SU-DHL-6 (cell line): ENCODE data around the gene CCNY.
"Not testable (repeated sequence)": the region's sequence is repeated elsewhere in the genome, so short reads cannot be mapped to it uniquely, and the experiment has no call there.

Source experiments
- H2AFZ ChIP-seq: fragments of 200-600 bp; sonication (generic); 2 replicates; pipeline ENCODE4 v1.6.1; 2014; ENCODE audit warnings: low read depth, mild to moderate bottlenecking, moderate library complexity, mixed read lengths, antibody characterized with exemption, low read length; ENCODE audit not compliant: severe bottlenecking
- H3F3A ChIP-seq: fragments of 200-600 bp; shearing (Covaris generic); 2 replicates; pipeline ENCODE4 v1.6.0; 2016; ENCODE audit warnings: antibody characterized with exemption, mild to moderate bottlenecking; ENCODE audit not compliant: insufficient read depth
- H3K27ac ChIP-seq: fragments of 200-600 bp; sonication (generic); 2 replicates; pipeline ENCODE4 v1.5.1; 2016; ENCODE audit warnings: low read depth, mild to moderate bottlenecking, low read length, moderate library complexity, mixed read lengths
- H3K27me3 ChIP-seq: fragments of 200-600 bp; sonication (generic), shearing (Covaris generic); 2 replicates; pipeline ENCODE4 v1.6.0; 2014; ENCODE audit warnings: mild to moderate bottlenecking, low read length
- H3K36me3 ChIP-seq: fragments of 200-600 bp; sonication (generic); 2 replicates; pipeline ENCODE4 v1.6.1; 2014; ENCODE audit warnings: mild to moderate bottlenecking, low read length, mixed read lengths
- H3K4me2 ChIP-seq: fragments of 300-600, 200-600 bp; shearing (Covaris generic), sonication (generic); 2 replicates; pipeline ENCODE4 v1.6.0; 2014; ENCODE audit warnings: low read length, low read depth, mild to moderate bottlenecking; ENCODE audit not compliant: poor library complexity, severe bottlenecking
- H3K4me3 ChIP-seq: fragments of 200-600 bp; sonication (generic); 2 replicates; pipeline ENCODE4 v1.5.1; 2014; ENCODE audit warnings: antibody characterized with exemption, low read length, mild to moderate bottlenecking, mixed read lengths; ENCODE audit not compliant: insufficient read depth, poor library complexity, severe bottlenecking
- H3K79me2 ChIP-seq: fragments of 200-600 bp; sonication (generic); 2 replicates; pipeline ENCODE4 v1.6.1; 2014; ENCODE audit warnings: mild to moderate bottlenecking, low read length, moderate library complexity; ENCODE audit not compliant: insufficient read depth
- H3K9ac ChIP-seq: fragments of 200-600 bp; sonication (generic); 2 replicates; pipeline ENCODE4 v1.7.0; 2014; ENCODE audit warnings: mild to moderate bottlenecking, low read length
- H3K9me2 ChIP-seq: fragments of 200-600 bp; sonication (generic); replicated peaks from 2 replicates; pipeline ENCODE4 v1.6.1; 2014; ENCODE audit warnings: low read length; ENCODE audit not compliant: insufficient read depth
- H3K9me3 ChIP-seq: fragments of 200-600 bp; sonication (generic); 2 replicates; pipeline ENCODE4 v1.6.1; 2014; ENCODE audit warnings: low read length, mixed read lengths; ENCODE audit not compliant: insufficient read depth
- H4K20me1 ChIP-seq: fragments of 200-600 bp; sonication (generic); 2 replicates; pipeline ENCODE4 v1.6.1; 2014; ENCODE audit warnings: low read depth, mild to moderate bottlenecking, antibody characterized with exemption, low read length, moderate library complexity, mixed read lengths
- EZH2phosphoT487 ChIP-seq: fragments of 200-600 bp; sonication (generic), shearing (Covaris generic); conservative IDR thresholded peaks from 2 replicates; pipeline ENCODE4 v1.6.1; 2018; ENCODE audit warnings: mild to moderate bottlenecking, antibody characterized with exemption, low read length, moderate library complexity, mixed read lengths
- TF ChIP-seq, protein P1 (sequence below): fragments of 200-600 bp; sonication (generic); IDR thresholded peaks from one replicate; pipeline ENCODE4 v1.5.1; 2017; ENCODE audit warnings: antibody characterized with exemption, mild to moderate bottlenecking, low read length, moderate library complexity; ENCODE audit not compliant: insufficient read depth, poor library complexity, severe bottlenecking

The CCNY gene

DNA sequence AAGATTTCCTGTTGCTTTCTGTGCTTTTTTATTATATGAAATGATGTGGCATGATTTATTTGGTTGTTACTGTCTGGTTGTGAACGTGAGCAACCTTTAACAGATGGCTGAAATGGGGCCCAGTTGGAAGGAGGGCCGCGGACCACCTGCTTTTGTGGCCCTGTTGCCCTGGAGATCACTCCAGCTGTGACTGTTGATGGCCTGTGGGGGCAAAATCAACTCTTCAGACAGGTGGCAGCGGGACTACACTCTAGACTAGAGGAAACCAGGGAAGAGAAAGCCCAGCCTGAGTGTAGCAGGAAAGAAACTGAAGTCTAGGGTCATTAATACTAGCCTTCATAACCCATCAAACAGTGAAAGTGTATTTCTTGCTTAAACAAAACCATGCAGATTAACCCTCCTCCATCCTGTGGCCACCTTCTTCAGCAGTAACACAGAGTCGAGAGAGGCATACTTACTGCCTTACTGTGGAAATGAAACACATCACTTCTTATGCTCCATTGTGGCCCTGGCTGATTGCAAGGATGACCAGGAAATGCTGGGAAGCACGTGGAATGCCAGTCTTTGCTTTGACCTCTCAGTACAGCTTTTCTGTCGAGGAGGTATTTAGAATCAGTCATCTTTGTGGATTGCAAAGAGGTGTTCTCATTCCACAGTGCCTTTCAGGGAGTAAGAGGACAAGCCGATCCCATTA lies 80.5 kb downstream of the CCNY start:
- Histone ChIP-seq H3K9me3 (no peaks in the 10 kb centered on the region), H3K36me3 (no peaks in the 10 kb centered on the region), H3K4me3 (no peak overlapping the region), H3K79me2 (no peaks in the 10 kb centered on the region), H3K27ac (no peak overlapping the region), H3K9me2 (no peaks in the 10 kb centered on the region), H2AFZ (no peak overlapping the region), H3K27me3 (no peaks in the 10 kb centered on the region), H3K9ac (no peak overlapping the region), H3F3A (no peaks in the 10 kb centered on the region), H4K20me1 (peaks cover 3% of the 10 kb centered on the region; the same call in 1 of the 2 replicates), H3K4me2 (no peak overlapping the region)
- TF ChIP-seq EZH2phosphoT487, result no peak
- TF ChIP-seq, protein P1, sequence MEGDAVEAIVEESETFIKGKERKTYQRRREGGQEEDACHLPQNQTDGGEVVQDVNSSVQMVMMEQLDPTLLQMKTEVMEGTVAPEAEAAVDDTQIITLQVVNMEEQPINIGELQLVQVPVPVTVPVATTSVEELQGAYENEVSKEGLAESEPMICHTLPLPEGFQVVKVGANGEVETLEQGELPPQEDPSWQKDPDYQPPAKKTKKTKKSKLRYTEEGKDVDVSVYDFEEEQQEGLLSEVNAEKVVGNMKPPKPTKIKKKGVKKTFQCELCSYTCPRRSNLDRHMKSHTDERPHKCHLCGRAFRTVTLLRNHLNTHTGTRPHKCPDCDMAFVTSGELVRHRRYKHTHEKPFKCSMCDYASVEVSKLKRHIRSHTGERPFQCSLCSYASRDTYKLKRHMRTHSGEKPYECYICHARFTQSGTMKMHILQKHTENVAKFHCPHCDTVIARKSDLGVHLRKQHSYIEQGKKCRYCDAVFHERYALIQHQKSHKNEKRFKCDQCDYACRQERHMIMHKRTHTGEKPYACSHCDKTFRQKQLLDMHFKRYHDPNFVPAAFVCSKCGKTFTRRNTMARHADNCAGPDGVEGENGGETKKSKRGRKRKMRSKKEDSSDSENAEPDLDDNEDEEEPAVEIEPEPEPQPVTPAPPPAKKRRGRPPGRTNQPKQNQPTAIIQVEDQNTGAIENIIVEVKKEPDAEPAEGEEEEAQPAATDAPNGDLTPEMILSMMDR, result no peak

- no peaks in the 10 kb centered on the region for H3K36me3 ChIP-seq
- no peaks in the 10 kb centered on the region for H3K9me2 ChIP-seq
- H3K27ac ChIP-seq, result no peak overlapping the region
- no peak overlapping the region for H3K9ac ChIP-seq
- no peaks in the 10 kb centered on the region for H3F3A ChIP-seq
- H4K20me1 ChIP-seq, result peaks cover 3% of the 10 kb centered on the region; the same call in 1 of the 2 replicates
- H3K27me3 ChIP-seq, result no peaks in the 10 kb centered on the region
- H3K4me2 ChIP-seq, result no peak overlapping the region
- no peaks in the 10 kb centered on the region for H3K79me2 ChIP-seq
- TF ChIP-seq EZH2phosphoT487, result no peak
- TF ChIP-seq, protein P1, result no peak
- no peaks in the 10 kb centered on the region for H3K9me3 ChIP-seq
- H2AFZ ChIP-seq, result no peak overlapping the region
- H3K4me3 ChIP-seq, result no peak overlapping the region
Observed at GRCh38 chr10:35417313-35417625, 81.0 kb downstream of the CCNY start.

GRCh38 chr10:35417795-35418194 lies 81.5 kb downstream of the CCNY start:
- no peaks in the 10 kb centered on the region for H3F3A ChIP-seq
- no peak overlapping the region for H2AFZ ChIP-seq
- no peak overlapping the region for H3K4me3 ChIP-seq
- TF ChIP-seq, protein P1, result no peak
- TF ChIP-seq EZH2phosphoT487, result no peak
- H3K9me3 ChIP-seq, result no peaks in the 10 kb centered on the region
- H4K20me1 ChIP-seq, result peaks cover 3% of the 10 kb centered on the region; the same call in 1 of the 2 replicates
- no peaks in the 10 kb centered on the region for H3K9me2 ChIP-seq
- H3K79me2 ChIP-seq, result no peaks in the 10 kb centered on the region
- no peak overlapping the region for H3K27ac ChIP-seq
- no peak overlapping the region for H3K9ac ChIP-seq
- no peak overlapping the region for H3K4me2 ChIP-seq
- H3K36me3 ChIP-seq, result no peaks in the 10 kb centered on the region
- H3K27me3 ChIP-seq, result no peaks in the 10 kb centered on the region

GRCh38 chr10:35418580-35418979 lies 82.3 kb downstream of the CCNY start:
- not testable (repeated sequence) for H3K4me3 ChIP-seq, H3K27ac ChIP-seq, H3K9me2 ChIP-seq, H3K27me3 ChIP-seq, H4K20me1 ChIP-seq, H3K36me3 ChIP-seq, H2AFZ ChIP-seq, H3K9ac ChIP-seq, H3F3A ChIP-seq, H3K9me3 ChIP-seq, H3K4me2 ChIP-seq, H3K79me2 ChIP-seq
